Cerebellar cortex (tissue), 1 donor: ENCODE data around the gene RPL12.

ENCODE experiments used
- DNase-seq: peaks from one replicate; pipeline ENCODE4 v3.0.0-alpha.2; 2015; ENCODE audit warnings: low spot score

Gene RPL12

GRCh38 chr9:127450830-127451607, at the start of gene RPL12, which contains the start of gene LRSAM1:
Gene RPL12 (minus strand): TSS chr9:127451406. CDS start chr9:127451317, 89 bp downstream.
Gene LRSAM1 (plus strand): TSS chr9:127451510. CDS start chr9:127454528, 3,018 bp downstream.
- peak; percentile 96 for DNase-seq

GRCh38 chr9:127500862-127501261, 49.7 kb upstream of the RPL12 start:
- DNase-seq = no peak

- peak; percentile 15 for DNase-seq
These were observed 49.2 kb upstream of the RPL12 start for GRCh38 chr9:127500399-127500798.

GRCh38 chr9:127498298-127498697, 47.1 kb upstream of the RPL12 start:
- DNase-seq = no peak

GRCh38 chr9:127497656-127498290, 46.6 kb upstream of the RPL12 start:
- no peak for DNase-seq

GRCh38 chr9:127496974-127497373, 45.8 kb upstream of the RPL12 start:
- no peak for DNase-seq

GRCh38 chr9:127495884-127496555, 44.8 kb upstream of the RPL12 start:
- DNase-seq = peak; percentile 77

- DNase-seq = peak; percentile 40
These were observed 43.1 kb upstream of the RPL12 start for GRCh38 chr9:127494304-127494702.

- DNase-seq = peak; percentile 82
These were observed 42.5 kb upstream of the RPL12 start for GRCh38 chr9:127493592-127494303.

GRCh38 chr9:127492616-127493015, 41.4 kb upstream of the RPL12 start:
- DNase-seq = peak; percentile 36

- DNase-seq = no peak
These were observed 40.3 kb upstream of the RPL12 start for GRCh38 chr9:127491516-127491915.

- no peak for DNase-seq
These were observed 39.5 kb upstream of the RPL12 start for GRCh38 chr9:127490535-127491230.

- no peak for DNase-seq
These were observed 38.4 kb upstream of the RPL12 start for GRCh38 chr9:127489471-127490115.

GRCh38 chr9:127488946-127489345, 37.7 kb upstream of the RPL12 start:
- no peak for DNase-seq

GRCh38 chr9:127485995-127486394, 34.8 kb upstream of the RPL12 start:
- no peak for DNase-seq

- DNase-seq = no peak
These were observed 31.5 kb upstream of the RPL12 start for GRCh38 chr9:127482662-127483061.

- no peak for DNase-seq
These were observed 28.4 kb upstream of the RPL12 start for GRCh38 chr9:127479507-127480081.

GRCh38 chr9:127474592-127474991, 23.4 kb upstream of the RPL12 start:
- DNase-seq = no peak

- peak; percentile 80 for DNase-seq
These were observed 22.7 kb upstream of the RPL12 start for GRCh38 chr9:127473932-127474331.

- DNase-seq = no peak
These were observed 22.3 kb upstream of the RPL12 start for GRCh38 chr9:127473501-127473900.

- no peak for DNase-seq
These were observed 19.5 kb upstream of the RPL12 start for GRCh38 chr9:127470662-127471061.
